Activated CD4-positive, alpha-beta memory T cell treated with anti-CD3 and anti-CD28 coated beads, Interleukin-2, amount 10 ng/mL, durations not matched to agents 7 days and 5 days (primary cell): ENCODE data around the gene NTN4. TPM values are rescaled to one million over a fixed set of nuclear protein-coding genes. Genes with fewer than 3 reads are reported as not detected.
"Not testable (repeated sequence)": the region's sequence is repeated elsewhere in the genome, so short reads cannot be mapped to it uniquely, and the experiment has no call there.

Experiments used
- CTCF ChIA-PET: fragments of 350-600 bp; sonication (Branson Sonifier 250); formaldehyde crosslinking; loops from one replicate; lab custom pipeline; 2021; ENCODE audit warnings: antibody characterized with exemption, inconsistent platforms; lab: Charles Lee
- POLR2A ChIA-PET: fragments of 350-600 bp; sonication (Branson Sonifier 250); formaldehyde crosslinking; loops from one replicate; lab custom pipeline; 2021; ENCODE audit warnings: antibody characterized with exemption; lab: Charles Lee
- DNase-seq: peaks from one replicate; pipeline ENCODE4 v3.0.0-alpha.2; 2020
- H3K27ac Mint-ChIP-seq: one replicate; pipeline ENCODE4 v1.8.0; 2021; ENCODE audit warnings: mild to moderate bottlenecking, mixed read lengths
- H3K27me3 Mint-ChIP-seq: one replicate; pipeline ENCODE4 v1.8.0; 2021; ENCODE audit warnings: mixed read lengths
- H3K36me3 Mint-ChIP-seq: one replicate; pipeline ENCODE4 v1.8.0; 2021; ENCODE audit warnings: low read depth, mixed read lengths
- H3K4me1 Mint-ChIP-seq: one replicate; pipeline ENCODE4 v1.8.0; 2021; ENCODE audit warnings: mixed read lengths
- H3K4me3 Mint-ChIP-seq: one replicate; pipeline ENCODE4 v1.8.0; 2021; ENCODE audit warnings: mild to moderate bottlenecking, mixed read lengths
- H3K9me3 Mint-ChIP-seq: one replicate; pipeline ENCODE4 v1.8.0; 2021; ENCODE audit warnings: mixed read lengths
- total RNA-seq, 2 experiments: library from RNA; stranded (reverse); gene quantifications; one replicate each; pipeline ENCODE4 v1.2.3, GENCODE V29; 2021

Gene NTN4
- total RNA-seq: under 1 TPM; 0.25 to 0.63 TPM

DNA sequence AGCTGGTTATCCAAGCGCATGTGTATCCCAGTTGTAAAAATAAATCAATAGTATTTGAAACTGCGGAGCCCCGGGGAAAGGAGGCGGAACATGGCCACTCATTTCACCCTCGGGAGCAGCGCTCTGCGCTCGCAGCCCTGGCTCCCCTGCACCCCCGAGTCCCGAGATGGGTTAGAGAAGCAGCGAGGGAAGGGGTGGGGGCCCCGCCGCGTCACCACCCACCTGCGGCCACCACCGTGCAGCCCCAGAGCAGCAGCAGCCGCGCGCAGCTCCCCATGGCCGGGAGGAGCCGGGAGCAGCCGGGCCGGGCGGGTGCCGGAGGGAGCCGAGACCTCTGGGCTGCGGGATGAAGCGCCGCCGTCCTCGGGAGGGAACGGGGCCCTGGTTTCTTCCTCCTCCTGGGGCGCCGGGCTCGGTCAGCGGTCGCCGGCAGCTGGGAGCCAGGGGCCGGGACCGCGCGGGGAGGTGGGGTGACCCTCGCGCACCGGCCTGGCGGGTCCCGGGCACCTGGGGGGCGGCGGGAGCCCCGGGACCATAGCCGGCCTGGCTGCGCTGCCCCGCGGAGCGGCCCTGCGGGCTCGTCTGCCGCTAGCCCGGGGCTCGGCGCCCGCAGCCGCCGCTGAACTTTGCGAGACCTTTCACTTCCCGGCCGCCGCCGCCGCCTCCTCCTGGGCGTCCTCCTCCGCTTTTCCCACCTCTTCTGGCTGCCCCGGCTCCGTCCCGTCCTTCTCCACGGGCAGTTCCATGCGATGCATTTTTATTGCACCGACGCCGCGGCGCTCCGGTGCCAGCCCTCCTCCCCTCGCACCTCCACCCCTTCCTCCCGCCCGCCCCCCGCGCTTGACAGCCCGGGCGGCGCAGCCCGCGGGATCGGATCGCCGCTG is at the start of gene NTN4:
NTN4 (minus strand) TSS at position 732 of the 884 bp plus-strand sequence; CDS start at position 277, 455 bp downstream.
- H3K36me3 Mint-ChIP-seq: no peaks in the 10 kb centered on the region
- H3K9me3 Mint-ChIP-seq: no peaks in the 10 kb centered on the region
- peaks cover 65% of the 10 kb centered on the region for H3K27me3 Mint-ChIP-seq
- H3K4me1 Mint-ChIP-seq: peaks cover 12% of the 10 kb centered on the region
- CTCF ChIA-PET: no interaction called here
- POLR2A ChIA-PET: interaction anchor here (0.6 kb wide), 1 partner anchor 130 kb away, joined by 3 read pairs; no protein-coding TSS in a partner anchor
- no peak within 1 kb of the TSS for H3K27ac Mint-ChIP-seq
- peak within 1 kb of the TSS; percentile 70 for H3K4me3 Mint-ChIP-seq
- DNase-seq: peak; percentile 37

DNA sequence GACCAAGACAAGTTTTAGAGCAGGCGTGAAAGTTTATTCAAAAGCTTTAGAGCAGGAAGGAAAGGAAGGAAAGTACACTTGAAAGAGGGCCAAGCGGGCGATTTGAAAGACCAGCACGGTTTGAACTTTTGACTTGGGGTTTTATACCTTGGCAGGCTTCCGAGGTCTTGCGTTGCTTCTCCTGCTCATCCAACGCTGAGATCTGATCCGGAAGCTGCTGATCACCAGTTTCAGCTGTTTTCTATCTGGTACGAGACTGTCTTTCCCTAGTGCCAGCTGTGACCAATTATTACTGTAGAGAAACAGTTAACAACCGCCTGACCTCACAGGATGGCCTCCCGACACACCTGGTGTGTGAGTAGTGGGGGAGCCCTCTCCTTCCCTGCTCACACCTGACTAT is 47.6 kb upstream of the NTN4 start:
- no peaks in the 10 kb centered on the region for H3K9me3 Mint-ChIP-seq
- H3K27me3 Mint-ChIP-seq: peaks cover 29% of the 10 kb centered on the region

DNA sequence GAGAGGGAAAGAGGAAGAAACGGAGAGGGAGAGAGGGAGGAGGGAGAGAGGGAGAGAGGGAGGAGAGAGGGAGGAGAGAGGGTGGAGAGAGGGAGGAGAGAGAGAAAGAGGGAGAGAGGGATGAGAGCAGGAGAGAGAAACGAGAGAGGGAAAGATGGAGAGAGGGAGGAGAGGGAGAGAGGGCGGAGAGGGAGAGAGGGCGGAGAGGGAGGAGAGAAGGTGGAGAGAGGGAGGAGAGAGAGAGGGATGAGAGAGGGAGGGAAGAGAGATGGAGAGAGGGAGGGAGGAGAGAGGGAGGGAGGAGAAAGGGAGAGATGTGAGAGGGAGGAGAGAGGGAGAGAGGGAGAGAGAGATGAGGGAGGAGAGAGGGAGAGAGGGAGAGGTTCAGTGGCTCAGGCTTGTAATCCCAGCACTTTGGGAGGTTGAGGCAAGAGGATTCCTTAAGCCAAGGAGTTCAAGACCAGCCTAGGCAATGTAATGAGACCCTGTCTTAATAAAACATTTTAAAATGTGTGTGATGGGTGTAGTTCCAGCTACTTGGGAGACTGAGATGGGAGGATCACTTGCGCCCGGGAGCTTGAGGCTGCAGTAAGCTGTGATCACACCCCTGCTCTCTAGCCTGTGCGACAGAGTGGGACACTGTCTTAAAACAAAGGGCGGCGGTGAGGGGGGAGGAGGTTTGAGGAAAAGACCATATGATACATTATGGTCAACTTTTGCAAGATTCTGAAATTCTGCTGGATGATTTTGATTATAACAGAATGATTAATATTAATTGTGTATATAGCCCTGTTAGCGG is 46.9 kb upstream of the NTN4 start:
- ChIA-PET POLR2A (no interaction called here), CTCF (no interaction called here)
- no peak for DNase-seq
- Mint-ChIP-seq H3K4me1 (no peaks in the 10 kb centered on the region), H3K4me3 (no peak overlapping the region), H3K36me3 (no peaks in the 10 kb centered on the region), H3K27ac (no peak overlapping the region), H3K27me3 (peaks cover 28% of the 10 kb centered on the region), H3K9me3 (no peaks in the 10 kb centered on the region)

More for the DNA sequence above, 47.6 kb upstream of the NTN4 start:
- POLR2A ChIA-PET: no interaction called here
- DNase-seq: no peak
- no peaks in the 10 kb centered on the region for H3K4me1 Mint-ChIP-seq
- no peak overlapping the region for H3K4me3 Mint-ChIP-seq
- CTCF ChIA-PET: no interaction called here
- H3K27ac Mint-ChIP-seq: no peak overlapping the region
- no peaks in the 10 kb centered on the region for H3K36me3 Mint-ChIP-seq

DNA sequence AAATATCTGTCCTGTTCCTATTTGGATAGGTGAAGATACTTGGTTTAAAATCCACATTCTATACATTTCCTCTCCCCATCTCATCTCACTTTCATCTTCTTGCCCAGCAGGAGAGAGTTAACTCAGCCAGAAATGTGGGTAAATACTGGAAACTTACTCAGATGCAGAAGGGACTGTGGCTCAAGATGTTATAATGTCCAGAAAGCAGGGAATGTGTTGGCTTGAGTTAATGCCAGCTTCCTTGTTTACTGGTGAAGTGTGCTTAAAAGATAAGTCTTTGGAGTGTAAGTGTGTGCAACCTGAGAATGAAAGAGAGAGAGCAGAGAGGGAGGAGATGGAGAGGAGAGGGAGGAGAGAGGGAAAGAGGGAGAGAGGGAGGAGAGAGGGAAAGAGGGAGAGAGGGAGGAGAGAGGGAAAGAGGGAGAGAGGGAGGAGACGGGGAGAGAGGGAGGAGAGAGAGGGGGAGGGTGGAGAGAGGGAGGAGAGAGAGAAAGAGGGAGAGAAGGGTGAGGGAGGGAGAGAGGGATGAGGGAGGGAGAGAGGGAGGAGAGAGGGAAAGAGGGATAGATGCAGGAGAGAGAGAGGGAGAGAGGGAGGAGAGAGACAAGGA is 46.2 kb upstream of the NTN4 start:
- Mint-ChIP-seq H3K27ac (no peak overlapping the region), H3K4me3 (no peak overlapping the region), H3K4me1 (no peaks in the 10 kb centered on the region), H3K27me3 (peaks cover 30% of the 10 kb centered on the region), H3K36me3 (no peaks in the 10 kb centered on the region), H3K9me3 (no peaks in the 10 kb centered on the region)
- POLR2A ChIA-PET: no interaction called here
- CTCF ChIA-PET: no interaction called here
- DNase-seq: no peak

DNA sequence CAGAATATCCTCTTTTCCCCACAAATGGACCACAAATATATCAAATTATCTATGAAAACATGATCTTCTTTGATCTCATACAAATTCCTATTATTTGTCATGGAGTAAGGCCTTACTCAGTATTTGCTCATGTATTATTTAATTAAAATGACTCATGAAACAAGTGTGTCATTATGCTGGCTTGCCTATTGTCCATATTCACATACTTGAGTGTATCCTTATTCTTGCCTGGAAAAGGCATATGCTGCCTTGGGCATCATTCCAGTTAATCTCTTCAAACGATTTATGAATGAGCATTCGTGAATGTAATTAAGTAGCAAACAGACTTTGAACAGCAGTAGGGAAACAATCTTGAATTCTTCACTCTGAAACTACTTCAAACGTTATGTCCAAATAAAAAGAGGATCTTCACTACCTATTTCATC is 45.6 kb upstream of the NTN4 start:
- H3K4me3 Mint-ChIP-seq: no peak overlapping the region
- ChIA-PET POLR2A (no interaction called here), CTCF (no interaction called here)
- no peaks in the 10 kb centered on the region for H3K4me1 Mint-ChIP-seq
- H3K36me3 Mint-ChIP-seq: no peaks in the 10 kb centered on the region
- no peak overlapping the region for H3K27ac Mint-ChIP-seq
- H3K9me3 Mint-ChIP-seq: no peaks in the 10 kb centered on the region
- DNase-seq: no peak
- H3K27me3 Mint-ChIP-seq: peaks cover 30% of the 10 kb centered on the region

DNA sequence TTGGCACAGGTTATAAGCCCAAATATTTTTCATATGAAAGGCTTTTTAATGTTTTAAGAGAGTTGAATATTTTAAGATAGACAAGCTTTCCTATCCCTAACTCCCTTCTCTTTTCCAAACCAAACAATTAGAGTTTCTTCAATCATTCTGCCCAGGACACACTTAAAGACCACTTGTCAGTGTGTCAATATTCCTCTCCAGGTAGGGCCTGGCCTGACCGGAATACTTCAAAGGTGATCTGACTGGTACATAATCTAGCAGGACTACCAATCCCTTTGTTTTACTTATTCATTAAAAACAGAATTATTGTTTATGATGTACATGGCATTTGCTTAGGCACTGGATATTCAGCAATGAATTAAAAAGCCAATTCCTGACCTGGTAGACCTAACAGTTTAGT is 44.0 kb upstream of the NTN4 start:
- peaks cover 34% of the 10 kb centered on the region for H3K27me3 Mint-ChIP-seq
- no peaks in the 10 kb centered on the region for H3K36me3 Mint-ChIP-seq
- no peak for DNase-seq
- ChIA-PET CTCF (no interaction called here), POLR2A (no interaction called here)
- H3K4me1 Mint-ChIP-seq: peaks cover 3% of the 10 kb centered on the region
- H3K4me3 Mint-ChIP-seq: no peak overlapping the region
- H3K27ac Mint-ChIP-seq: no peak overlapping the region
- H3K9me3 Mint-ChIP-seq: no peaks in the 10 kb centered on the region

DNA sequence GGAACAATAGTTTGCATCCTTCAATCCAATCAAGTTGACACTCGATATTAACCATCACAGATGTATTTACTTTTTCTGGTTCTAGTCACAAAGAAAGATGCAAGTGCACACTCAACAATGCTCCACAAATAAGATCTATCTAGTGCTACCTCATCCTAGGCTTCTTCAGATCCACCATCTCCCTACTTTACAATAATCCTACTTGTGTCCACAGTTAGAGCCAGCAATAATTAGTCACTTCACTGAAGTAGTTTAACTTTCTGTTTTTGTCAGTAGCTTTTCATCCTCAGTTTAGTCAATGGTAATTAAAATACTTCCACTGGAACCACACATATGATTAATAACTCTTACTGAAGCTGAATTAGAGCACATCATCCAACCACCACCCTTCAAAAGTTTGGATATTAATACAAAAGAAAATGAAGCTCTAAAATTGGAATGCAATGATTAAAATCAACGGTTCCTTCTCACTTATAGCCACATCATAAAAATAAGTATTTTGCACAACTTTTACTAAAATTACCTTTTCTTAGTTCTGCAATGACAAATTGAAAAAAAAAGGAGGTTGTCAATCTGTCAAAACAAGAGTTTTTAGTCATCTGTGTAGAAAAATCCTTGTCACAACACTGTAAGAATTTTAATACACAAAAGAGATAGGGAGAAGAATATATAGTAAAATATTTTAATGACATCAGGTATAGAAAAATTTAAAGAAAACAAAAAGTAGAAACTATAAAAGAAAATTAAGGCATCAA is 39.9 kb upstream of the NTN4 start:
- H3K27ac Mint-ChIP-seq: no peak overlapping the region
- ChIA-PET CTCF (interaction anchor here (1.2 kb wide), 1 partner anchor 23 kb away, joined by 3 read pairs; no protein-coding TSS in a partner anchor), POLR2A (no interaction called here)
- DNase-seq: no peak
- H3K9me3 Mint-ChIP-seq: no peaks in the 10 kb centered on the region
- no peaks in the 10 kb centered on the region for H3K36me3 Mint-ChIP-seq
- H3K4me3 Mint-ChIP-seq: no peak overlapping the region
- H3K27me3 Mint-ChIP-seq: peaks cover 19% of the 10 kb centered on the region
- H3K4me1 Mint-ChIP-seq: peaks cover 3% of the 10 kb centered on the region

DNA sequence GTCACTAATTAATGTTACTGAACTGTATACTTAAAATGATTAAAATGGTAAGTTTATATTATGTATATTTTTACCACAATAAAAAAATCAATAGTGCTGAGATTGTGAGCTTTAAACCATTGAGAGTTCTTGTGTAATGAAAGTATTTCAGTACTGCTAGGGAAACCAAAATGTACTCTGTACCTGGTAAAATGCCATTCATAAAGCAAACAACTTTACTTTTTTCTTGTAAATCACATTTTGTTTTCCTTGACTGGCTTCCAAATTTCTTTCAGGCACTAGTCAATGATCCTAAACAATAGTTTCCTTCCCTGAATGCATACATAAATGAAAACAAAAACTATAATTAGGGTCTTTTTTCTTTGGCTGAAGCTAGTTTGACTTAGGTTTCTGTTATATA is 38.8 kb upstream of the NTN4 start:
- Mint-ChIP-seq H3K27me3 (peaks cover 17% of the 10 kb centered on the region), H3K9me3 (no peaks in the 10 kb centered on the region), H3K4me3 (no peak overlapping the region), H3K27ac (no peak overlapping the region), H3K36me3 (no peaks in the 10 kb centered on the region), H3K4me1 (peaks cover 3% of the 10 kb centered on the region)
- ChIA-PET POLR2A (no interaction called here), CTCF (no interaction called here)
- DNase-seq: no peak

DNA sequence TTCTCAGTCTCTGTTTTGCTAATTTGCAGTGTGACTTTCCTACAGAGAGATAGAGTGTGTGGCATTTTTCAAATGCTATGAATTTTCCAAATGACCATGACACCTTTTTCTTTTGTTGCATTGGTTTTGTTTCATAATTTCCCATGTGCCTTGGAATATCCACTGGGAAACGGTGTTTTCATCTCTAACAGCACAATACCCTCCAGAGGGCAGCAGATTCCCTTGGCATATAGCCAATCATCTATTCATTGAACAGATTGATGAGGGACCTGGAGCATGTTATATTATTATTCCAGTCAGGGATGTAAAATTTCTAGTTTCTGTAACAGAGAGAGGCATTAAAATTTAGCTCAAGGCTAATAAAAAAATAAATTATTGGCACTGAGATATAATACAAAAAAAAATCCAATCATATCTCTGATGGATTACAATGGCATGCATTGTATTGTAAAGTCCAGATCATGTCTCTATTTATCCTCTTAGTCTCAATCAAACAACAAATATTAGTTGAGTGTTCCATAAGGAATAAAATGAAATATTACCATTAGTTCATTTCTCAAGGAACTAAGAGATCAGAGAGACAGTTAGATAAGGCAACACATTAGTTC is 29.6 kb upstream of the NTN4 start:
- Mint-ChIP-seq H3K36me3 (no peaks in the 10 kb centered on the region), H3K4me3 (no peak overlapping the region), H3K27ac (no peak overlapping the region), H3K4me1 (no peaks in the 10 kb centered on the region), H3K27me3 (peaks cover 16% of the 10 kb centered on the region), H3K9me3 (no peaks in the 10 kb centered on the region)
- DNase-seq: no peak
- POLR2A ChIA-PET: no interaction called here
- CTCF ChIA-PET: no interaction called here

DNA sequence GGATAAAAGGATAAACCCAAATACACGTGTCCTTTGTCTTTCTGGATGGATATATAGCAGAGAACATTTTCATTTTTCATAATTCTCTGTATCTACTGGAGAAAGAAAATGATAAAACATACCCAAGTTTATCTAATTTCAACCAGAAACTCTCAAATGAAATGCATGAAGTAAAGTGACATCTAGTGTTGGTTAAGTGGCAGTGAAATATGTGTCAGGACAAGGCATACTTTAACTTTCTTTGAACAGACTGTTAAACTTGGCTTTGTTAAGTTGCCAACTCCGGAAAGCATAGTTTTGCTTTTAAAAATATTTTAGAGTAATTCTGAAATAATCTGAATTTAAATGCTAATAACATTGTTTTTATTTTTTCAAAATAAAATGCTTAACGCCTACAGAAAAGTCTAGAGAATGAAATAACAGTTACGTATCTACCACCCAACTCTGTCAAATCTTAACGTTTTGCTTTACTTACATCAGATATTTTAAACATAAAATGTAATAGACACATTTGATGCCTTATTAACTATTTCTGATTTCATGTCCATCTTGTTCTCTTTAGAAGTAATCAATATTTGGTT is 25.2 kb upstream of the NTN4 start:
- no peak for DNase-seq
- no peaks in the 10 kb centered on the region for H3K9me3 Mint-ChIP-seq
- no peak overlapping the region for H3K27ac Mint-ChIP-seq
- CTCF ChIA-PET: no interaction called here
- no peaks in the 10 kb centered on the region for H3K4me1 Mint-ChIP-seq
- POLR2A ChIA-PET: no interaction called here
- no peak overlapping the region for H3K4me3 Mint-ChIP-seq
- peaks cover 17% of the 10 kb centered on the region for H3K27me3 Mint-ChIP-seq
- no peaks in the 10 kb centered on the region for H3K36me3 Mint-ChIP-seq

DNA sequence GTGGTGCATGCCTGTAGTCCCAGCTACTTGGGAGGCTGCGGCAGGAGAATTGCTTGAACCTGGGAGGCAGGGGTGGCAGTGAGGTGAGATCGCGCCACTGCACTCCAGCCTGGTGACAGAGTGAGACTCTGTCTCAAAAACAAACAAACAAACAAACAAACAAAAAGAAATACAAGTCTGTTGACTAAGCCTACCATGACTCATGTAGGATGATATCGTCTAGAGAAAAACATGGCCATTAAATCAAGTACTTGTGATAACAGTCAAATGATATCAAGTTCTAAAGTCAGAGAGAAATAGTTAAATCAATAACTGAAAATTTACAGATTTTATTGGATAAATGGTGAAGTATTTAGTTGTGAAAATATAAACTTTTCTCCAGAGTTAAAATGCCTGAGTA is 21.6 kb upstream of the NTN4 start:
- H3K27ac Mint-ChIP-seq, DNase-seq, H3K9me3 Mint-ChIP-seq, H3K36me3 Mint-ChIP-seq, H3K4me3 Mint-ChIP-seq, CTCF ChIA-PET, H3K4me1 Mint-ChIP-seq: not testable (repeated sequence)
- POLR2A ChIA-PET: interaction anchor here (0.6 kb wide), 1 partner anchor 1192 kb away, joined by 6 read pairs; no protein-coding TSS in a partner anchor
- peaks cover 18% of the 10 kb centered on the region for H3K27me3 Mint-ChIP-seq

DNA sequence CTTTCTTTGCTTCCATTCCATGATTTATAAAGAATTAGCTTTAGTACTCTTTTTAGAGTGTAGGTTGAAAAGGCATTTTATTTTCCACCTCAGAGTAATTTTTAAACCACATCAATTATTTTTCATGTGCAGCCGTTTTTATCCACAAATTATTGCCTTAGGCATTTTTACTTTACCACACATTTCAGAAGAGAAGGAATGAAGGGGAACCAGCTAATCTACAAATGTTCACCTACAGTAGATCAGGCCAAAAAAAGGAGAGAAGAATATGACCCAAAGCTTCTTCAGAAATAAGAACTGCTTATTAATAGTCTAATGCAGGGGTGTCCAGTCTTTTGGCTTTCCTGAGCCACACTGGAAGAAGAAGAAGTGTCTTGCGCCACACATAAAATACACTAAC is 19.8 kb upstream of the NTN4 start:
- no peaks in the 10 kb centered on the region for H3K36me3 Mint-ChIP-seq
- H3K27me3 Mint-ChIP-seq: peaks cover 18% of the 10 kb centered on the region
- H3K4me3 Mint-ChIP-seq: no peak overlapping the region
- no peak for DNase-seq
- no peak overlapping the region for H3K27ac Mint-ChIP-seq
- H3K9me3 Mint-ChIP-seq: no peaks in the 10 kb centered on the region
- ChIA-PET CTCF (interaction anchor here (1.5 kb wide), 1 partner anchor 188 kb away, joined by 5 read pairs; no protein-coding TSS in a partner anchor), POLR2A (no interaction called here)
- H3K4me1 Mint-ChIP-seq: peaks cover 14% of the 10 kb centered on the region
